NB4 (cell line): ENCODE data around the gene C11orf71.

Experiments
- DNase-seq: peaks from one replicate; pipeline ENCODE4 v3.0.0; 2010; ENCODE audit warnings: low read depth
- H3K4me3 ChIP-seq: one replicate; pipeline ENCODE4 v1.5.1; 2011; ENCODE audit warnings: mild to moderate bottlenecking, low read depth, low read length, moderate library complexity
- MYC ChIP-seq: IDR thresholded peaks from 2 replicates; pipeline ENCODE4 v1.6.1; 2011; ENCODE audit warnings: low read depth, low read length
- POLR2A ChIP-seq: IDR thresholded peaks from 2 replicates; pipeline ENCODE4 v1.6.1; 2011; ENCODE audit warnings: mild to moderate bottlenecking; ENCODE audit not compliant: insufficient read length; ENCODE audit errors: extremely low read depth
- TF ChIP-seq, protein P1 (sequence below): IDR thresholded peaks from one replicate; pipeline ENCODE4 v1.5.1; 2012; ENCODE audit warnings: low read depth, low read length
- TF ChIP-seq, protein P2 (sequence below): IDR thresholded peaks from 2 replicates; pipeline ENCODE4 v1.6.1; 2011; ENCODE audit warnings: low read depth, low read length

The C11orf71 gene

DNA sequence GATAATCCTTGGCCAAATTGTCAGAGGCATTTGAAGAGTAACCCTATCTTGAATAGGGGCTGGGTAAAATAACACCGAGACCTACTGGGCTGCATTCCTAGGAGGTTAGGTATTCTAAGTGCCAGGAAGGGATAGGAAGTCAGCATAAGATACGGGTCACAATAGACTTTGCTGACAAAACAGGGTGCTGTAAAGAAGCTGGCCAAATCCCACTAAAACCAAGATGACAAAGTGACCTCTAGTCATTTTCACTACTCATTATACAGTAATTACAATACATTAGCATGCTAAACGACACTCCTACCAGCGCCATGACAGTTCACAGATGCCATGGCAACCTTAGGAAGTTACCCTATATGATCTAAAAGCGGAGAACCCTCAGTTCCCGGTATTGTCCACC is 38.0 kb upstream of the C11orf71 start:
- TF ChIP-seq, protein P1, sequence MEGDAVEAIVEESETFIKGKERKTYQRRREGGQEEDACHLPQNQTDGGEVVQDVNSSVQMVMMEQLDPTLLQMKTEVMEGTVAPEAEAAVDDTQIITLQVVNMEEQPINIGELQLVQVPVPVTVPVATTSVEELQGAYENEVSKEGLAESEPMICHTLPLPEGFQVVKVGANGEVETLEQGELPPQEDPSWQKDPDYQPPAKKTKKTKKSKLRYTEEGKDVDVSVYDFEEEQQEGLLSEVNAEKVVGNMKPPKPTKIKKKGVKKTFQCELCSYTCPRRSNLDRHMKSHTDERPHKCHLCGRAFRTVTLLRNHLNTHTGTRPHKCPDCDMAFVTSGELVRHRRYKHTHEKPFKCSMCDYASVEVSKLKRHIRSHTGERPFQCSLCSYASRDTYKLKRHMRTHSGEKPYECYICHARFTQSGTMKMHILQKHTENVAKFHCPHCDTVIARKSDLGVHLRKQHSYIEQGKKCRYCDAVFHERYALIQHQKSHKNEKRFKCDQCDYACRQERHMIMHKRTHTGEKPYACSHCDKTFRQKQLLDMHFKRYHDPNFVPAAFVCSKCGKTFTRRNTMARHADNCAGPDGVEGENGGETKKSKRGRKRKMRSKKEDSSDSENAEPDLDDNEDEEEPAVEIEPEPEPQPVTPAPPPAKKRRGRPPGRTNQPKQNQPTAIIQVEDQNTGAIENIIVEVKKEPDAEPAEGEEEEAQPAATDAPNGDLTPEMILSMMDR, result no peak
- TF ChIP-seq POLR2A (no peak), MYC (no peak)
- TF ChIP-seq, protein P2, sequence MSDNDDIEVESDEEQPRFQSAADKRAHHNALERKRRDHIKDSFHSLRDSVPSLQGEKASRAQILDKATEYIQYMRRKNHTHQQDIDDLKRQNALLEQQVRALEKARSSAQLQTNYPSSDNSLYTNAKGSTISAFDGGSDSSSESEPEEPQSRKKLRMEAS, result no peak
- H3K4me3 ChIP-seq, result no peak overlapping the region
- peak; percentile 8 for DNase-seq

DNA sequence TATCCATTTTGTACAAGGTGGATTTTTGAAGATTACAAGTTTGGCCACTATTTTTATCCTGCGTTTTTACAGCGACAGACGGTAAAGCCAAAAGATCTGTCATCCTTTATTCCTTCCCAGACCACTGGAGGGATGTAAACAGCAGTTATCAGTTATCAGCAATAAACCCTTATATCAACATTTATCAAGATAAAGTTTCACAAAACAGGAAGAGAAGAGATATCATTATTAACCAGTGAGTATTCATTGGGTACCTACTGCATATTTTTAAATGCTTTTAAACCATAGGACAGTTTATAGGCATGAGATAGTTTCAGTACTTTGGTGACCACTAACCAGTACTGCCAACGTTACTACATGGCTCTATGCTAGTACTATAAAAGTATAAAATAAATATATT is 33.1 kb upstream of the C11orf71 start:
- DNase-seq, result no peak
- TF ChIP-seq, protein P1, result no peak
- TF ChIP-seq POLR2A (no peak), MYC (no peak)
- no peak overlapping the region for H3K4me3 ChIP-seq

DNA sequence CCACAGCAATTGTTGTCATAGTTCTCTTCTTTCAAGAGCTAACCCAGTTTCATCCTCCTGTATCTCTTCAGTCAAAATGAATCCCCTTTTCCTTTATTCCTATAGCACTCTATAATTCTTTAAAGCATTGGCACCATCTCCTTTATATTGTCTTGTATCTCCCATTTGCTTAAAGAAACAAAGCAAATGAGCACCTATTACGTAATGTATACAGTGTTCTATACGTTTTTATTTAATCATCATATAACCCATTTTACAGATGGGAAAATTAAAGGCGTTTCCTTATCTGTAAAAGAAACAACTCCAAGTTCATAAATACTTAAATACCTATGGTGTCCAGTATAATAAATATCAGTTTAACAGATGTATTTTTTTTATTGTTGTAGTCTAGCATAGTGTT is 32.6 kb upstream of the C11orf71 start:
- DNase-seq, result no peak
- no peak overlapping the region for H3K4me3 ChIP-seq
- TF ChIP-seq POLR2A (no peak), MYC (no peak)
- TF ChIP-seq, protein P1, result no peak
- TF ChIP-seq, protein P2, result no peak

DNA sequence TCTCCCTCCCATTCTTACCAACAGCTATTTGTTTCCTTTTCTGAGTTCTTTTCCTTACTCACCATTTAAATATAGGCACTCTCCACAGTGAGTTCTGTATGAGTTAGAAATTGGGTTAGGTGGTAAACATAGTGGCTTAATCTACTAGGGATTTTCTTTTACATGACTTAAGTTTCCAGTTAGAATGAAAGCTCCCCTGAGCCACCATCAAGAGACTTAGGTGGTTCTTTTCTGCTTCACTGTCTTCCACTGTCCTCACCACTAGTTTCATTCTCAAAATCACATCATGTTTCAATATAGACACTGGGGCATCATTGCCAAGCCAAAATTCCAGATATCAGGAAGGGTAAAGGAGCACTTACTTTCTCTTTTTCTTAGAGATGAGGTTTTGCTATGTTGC is 30.0 kb upstream of the C11orf71 start:
- no peak for DNase-seq
- H3K4me3 ChIP-seq, result no peak overlapping the region
- TF ChIP-seq, protein P1, result no peak
- TF ChIP-seq MYC (no peak), POLR2A (no peak)
- TF ChIP-seq, protein P2, result no peak

DNA sequence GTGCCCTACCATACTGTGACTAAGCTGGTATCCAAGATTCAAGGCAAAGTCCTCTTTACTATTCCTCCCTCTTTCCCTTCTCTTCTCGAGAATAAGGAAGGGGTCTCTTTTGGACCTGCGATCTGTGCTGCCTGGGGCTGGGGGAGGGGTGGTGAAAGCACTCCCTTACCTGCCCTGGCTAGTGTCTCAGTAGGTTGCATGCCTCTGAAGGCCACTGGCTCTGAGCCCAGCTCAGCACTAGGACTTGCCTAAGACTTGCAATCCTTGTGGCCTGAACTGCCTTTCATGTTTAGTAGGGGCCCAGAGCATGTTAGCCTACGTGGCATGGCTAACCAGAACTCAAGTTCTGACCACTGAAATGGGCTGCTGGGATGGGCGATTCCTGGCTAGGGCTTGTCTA is 26.0 kb upstream of the C11orf71 start:
- no peak for TF ChIP-seq MYC
- TF ChIP-seq, protein P1, result no peak
- no peak for TF ChIP-seq POLR2A
- TF ChIP-seq, protein P2, result no peak
- no peak for DNase-seq
- no peak overlapping the region for H3K4me3 ChIP-seq

DNA sequence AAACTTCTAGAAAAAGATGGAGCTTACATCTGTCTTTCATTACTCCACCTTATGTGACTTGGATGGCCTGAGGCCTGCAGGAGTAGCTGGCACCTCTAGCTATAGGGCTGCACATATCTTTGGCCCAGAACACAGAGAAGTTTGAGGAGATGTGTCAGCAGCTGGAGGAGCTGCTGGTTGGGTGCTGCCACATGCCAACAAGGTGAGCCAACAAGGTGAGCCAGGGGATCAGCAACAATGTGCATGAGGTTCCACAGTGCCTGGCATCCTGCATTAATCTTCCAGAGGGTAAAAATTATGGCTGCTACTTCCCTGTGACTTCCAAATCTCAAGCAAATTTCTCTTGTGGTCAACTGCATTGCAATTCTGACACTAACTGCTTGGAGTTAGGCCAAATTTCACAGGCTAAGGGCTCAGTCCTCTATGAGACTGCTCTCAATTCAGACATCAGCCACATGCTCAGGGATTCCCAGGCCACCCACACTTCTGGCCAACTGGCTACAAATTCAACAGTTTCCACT is 16.2 kb upstream of the C11orf71 start:
- H3K4me3 ChIP-seq, result no peak overlapping the region
- no peak for DNase-seq
- TF ChIP-seq, protein P2, result no peak
- no peak for TF ChIP-seq POLR2A
- TF ChIP-seq, protein P1, result no peak
- no peak for TF ChIP-seq MYC
